WTC11 (cell line): ENCODE data around the gene MUC2.

Experiments used
- NR1H2 ChIP-seq: sonication (generic); formaldehyde crosslinking; IDR thresholded peaks from 2 replicates; pipeline ENCODE4 v1.9.0; 2021; ENCODE audit warnings: mild to moderate bottlenecking, moderate library complexity, missing genetic modification reagents
- SMAD3 ChIP-seq: sonication (generic); formaldehyde crosslinking; IDR thresholded peaks from 2 replicates; pipeline ENCODE4 v1.8.0; 2022; ENCODE audit warnings: missing genetic modification reagents, mild to moderate bottlenecking, borderline replicate concordance
- TEAD4 ChIP-seq: sonication (generic); formaldehyde crosslinking; IDR thresholded peaks from 2 replicates; pipeline ENCODE4 v1.8.0; 2022; ENCODE audit warnings: mild to moderate bottlenecking, missing genetic modification reagents
- ZBTB21 ChIP-seq: sonication (generic); formaldehyde crosslinking; IDR thresholded peaks from 2 replicates; pipeline ENCODE4 v1.8.1; 2023; ENCODE audit warnings: mild to moderate bottlenecking, missing genetic modification reagents, borderline replicate concordance
- ZNF138 ChIP-seq: sonication (generic); formaldehyde crosslinking; conservative IDR thresholded peaks from 2 replicates; pipeline ENCODE4 v1.8.1; 2022; ENCODE audit warnings: mild to moderate bottlenecking, moderate library complexity, missing genetic modification reagents
- TF ChIP-seq, protein P1 (sequence below): fragments of 200-600 bp; IDR thresholded peaks from 2 replicates; pipeline ENCODE4 v1.8.0; 2022; ENCODE audit warnings: antibody characterized with exemption
- TF ChIP-seq, protein P2 (sequence below): sonication (generic); formaldehyde crosslinking; IDR thresholded peaks from 2 replicates; pipeline ENCODE4 v1.8.0; 2022; ENCODE audit warnings: mild to moderate bottlenecking, missing genetic modification reagents

DNA sequence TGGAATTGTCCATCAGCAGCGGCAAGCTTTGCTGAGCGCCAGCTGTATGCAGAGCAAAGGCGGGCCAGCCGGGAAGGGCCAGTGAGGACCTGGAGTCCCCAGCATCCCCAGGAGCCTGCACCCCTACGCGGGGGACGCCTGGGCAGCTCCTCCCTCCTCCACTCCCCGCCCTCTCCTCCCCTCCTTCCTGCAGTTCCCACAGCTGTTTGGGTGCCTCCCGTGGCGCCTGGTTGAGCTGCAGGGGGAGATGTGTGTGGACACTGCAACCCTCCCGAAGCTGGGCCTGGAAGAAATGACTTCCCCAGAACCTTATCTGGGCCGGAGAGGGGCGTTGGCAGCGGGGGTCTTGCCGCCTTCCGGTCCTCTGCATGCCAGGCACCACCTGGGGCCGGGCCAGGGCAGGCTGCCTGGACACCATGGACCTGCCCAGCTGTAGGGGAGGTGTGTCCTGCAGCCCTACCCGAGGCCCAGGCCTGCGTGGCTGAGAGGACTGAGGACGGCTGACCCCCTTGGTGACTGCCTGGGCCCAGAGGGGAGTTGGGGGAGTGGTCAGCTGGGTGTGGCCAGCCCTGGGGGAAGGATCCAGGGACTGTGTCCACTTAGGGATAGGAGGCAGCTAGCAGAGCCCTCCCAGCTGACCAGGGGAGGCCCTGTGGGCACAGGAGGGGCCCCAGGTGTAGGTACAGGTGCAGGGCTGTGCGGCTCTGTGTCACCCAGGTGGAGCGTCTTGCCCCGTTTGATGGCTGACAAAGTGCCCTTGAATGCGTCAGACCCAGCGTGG lies 21.4 kb upstream of the MUC2 start:
- TF ChIP-seq, protein P1, sequence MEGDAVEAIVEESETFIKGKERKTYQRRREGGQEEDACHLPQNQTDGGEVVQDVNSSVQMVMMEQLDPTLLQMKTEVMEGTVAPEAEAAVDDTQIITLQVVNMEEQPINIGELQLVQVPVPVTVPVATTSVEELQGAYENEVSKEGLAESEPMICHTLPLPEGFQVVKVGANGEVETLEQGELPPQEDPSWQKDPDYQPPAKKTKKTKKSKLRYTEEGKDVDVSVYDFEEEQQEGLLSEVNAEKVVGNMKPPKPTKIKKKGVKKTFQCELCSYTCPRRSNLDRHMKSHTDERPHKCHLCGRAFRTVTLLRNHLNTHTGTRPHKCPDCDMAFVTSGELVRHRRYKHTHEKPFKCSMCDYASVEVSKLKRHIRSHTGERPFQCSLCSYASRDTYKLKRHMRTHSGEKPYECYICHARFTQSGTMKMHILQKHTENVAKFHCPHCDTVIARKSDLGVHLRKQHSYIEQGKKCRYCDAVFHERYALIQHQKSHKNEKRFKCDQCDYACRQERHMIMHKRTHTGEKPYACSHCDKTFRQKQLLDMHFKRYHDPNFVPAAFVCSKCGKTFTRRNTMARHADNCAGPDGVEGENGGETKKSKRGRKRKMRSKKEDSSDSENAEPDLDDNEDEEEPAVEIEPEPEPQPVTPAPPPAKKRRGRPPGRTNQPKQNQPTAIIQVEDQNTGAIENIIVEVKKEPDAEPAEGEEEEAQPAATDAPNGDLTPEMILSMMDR = no peak
- TF ChIP-seq NR1H2 (no peak), TEAD4 (CRISPR knock-in tag) (no peak), ZNF138 (CRISPR knock-in tag) (no peak), SMAD3 (CRISPR knock-in tag) (no peak), ZBTB21 (CRISPR knock-in tag) (no peak)
- TF ChIP-seq, protein P2, sequence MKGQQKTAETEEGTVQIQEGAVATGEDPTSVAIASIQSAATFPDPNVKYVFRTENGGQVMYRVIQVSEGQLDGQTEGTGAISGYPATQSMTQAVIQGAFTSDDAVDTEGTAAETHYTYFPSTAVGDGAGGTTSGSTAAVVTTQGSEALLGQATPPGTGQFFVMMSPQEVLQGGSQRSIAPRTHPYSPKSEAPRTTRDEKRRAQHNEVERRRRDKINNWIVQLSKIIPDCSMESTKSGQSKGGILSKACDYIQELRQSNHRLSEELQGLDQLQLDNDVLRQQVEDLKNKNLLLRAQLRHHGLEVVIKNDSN (CRISPR knock-in tag) = no peak
